ENCODE data around the gene PLAAT5.
"Not testable (repeated sequence)": the region's sequence is repeated elsewhere in the genome, so short reads cannot be mapped to it uniquely, and the experiment has no call there.

Gene PLAAT5

GRCh38 chr11:63478896-63479295 lies 12.1 kb downstream of the PLAAT5 start:
- peak; percentile 47 for DNase-seq

GRCh38 chr11:63476618-63477017 lies 14.3 kb downstream of the PLAAT5 start:
- DNase-seq = no peak

GRCh38 chr11:63472372-63472771 lies 18.6 kb downstream of the PLAAT5 start:
- no peak for DNase-seq

GRCh38 chr11:63470311-63470710 lies 20.7 kb downstream of the PLAAT5 start:
- DNase-seq = no peak

- no peak for DNase-seq
These were observed 28.8 kb downstream of the PLAAT5 start for GRCh38 chr11:63462137-63462536.

- DNase-seq = no peak
These were observed 31.4 kb downstream of the PLAAT5 start for GRCh38 chr11:63459586-63459985.

GRCh38 chr11:63448646-63449045 lies 42.3 kb downstream of the PLAAT5 start:
- DNase-seq = no peak

GRCh38 chr11:63445720-63446119 lies 45.2 kb downstream of the PLAAT5 start:
- no peak for DNase-seq

- no peak for DNase-seq
These were observed 45.8 kb downstream of the PLAAT5 start for GRCh38 chr11:63445118-63445517.

- DNase-seq = no peak
These were observed 46.8 kb downstream of the PLAAT5 start for GRCh38 chr11:63444160-63444559.

- no peak for DNase-seq
These were observed 47.3 kb downstream of the PLAAT5 start for GRCh38 chr11:63443714-63444113.

- not testable (repeated sequence) for DNase-seq
These were observed 55.1 kb downstream of the PLAAT5 start for GRCh38 chr11:63435831-63436230.

GRCh38 chr11:63435351-63435750 lies 55.6 kb downstream of the PLAAT5 start:
- not testable (repeated sequence) for DNase-seq

GRCh38 chr11:63430731-63431130 lies 60.2 kb downstream of the PLAAT5 start:
- not testable (repeated sequence) for DNase-seq

- no peak for DNase-seq
These were observed 62.9 kb downstream of the PLAAT5 start for GRCh38 chr11:63427971-63428508.

GRCh38 chr11:63417174-63417852 lies 73.7 kb downstream of the PLAAT5 start:
- no peak for DNase-seq
